ENCODE measurements around the gene CFTR. TPM values are rescaled to one million over a fixed set of nuclear protein-coding genes. Genes with fewer than 3 reads are reported as not detected.

CFTR gene
- total RNA-seq, 2 donors from 2014 or later, result 121 to 127 TPM

GRCh38 chr7:117530390-117530789 lies 50.6 kb downstream of the CFTR start:
- Histone ChIP-seq H3K36me3 (no peaks in the 10 kb centered on the region), H3K27ac (peak overlapping the region; percentile 42), H3K4me1 (peaks cover 2% of the 10 kb centered on the region), H3K27me3 (no peaks in the 10 kb centered on the region), H3K4me3 (no peak overlapping the region), H3K9me3 (no peaks in the 10 kb centered on the region), H3K9ac (ENCODE audit: low read depth in 2 of 2, low read length in 2 of 2) (no peak overlapping the region)
- TF ChIP-seq, protein P1, sequence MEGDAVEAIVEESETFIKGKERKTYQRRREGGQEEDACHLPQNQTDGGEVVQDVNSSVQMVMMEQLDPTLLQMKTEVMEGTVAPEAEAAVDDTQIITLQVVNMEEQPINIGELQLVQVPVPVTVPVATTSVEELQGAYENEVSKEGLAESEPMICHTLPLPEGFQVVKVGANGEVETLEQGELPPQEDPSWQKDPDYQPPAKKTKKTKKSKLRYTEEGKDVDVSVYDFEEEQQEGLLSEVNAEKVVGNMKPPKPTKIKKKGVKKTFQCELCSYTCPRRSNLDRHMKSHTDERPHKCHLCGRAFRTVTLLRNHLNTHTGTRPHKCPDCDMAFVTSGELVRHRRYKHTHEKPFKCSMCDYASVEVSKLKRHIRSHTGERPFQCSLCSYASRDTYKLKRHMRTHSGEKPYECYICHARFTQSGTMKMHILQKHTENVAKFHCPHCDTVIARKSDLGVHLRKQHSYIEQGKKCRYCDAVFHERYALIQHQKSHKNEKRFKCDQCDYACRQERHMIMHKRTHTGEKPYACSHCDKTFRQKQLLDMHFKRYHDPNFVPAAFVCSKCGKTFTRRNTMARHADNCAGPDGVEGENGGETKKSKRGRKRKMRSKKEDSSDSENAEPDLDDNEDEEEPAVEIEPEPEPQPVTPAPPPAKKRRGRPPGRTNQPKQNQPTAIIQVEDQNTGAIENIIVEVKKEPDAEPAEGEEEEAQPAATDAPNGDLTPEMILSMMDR (IDR thresholded peaks at IDR 0.05), result no peak
- intact Hi-C loops (cut with DNase I), result no loop called here
- no peak for DNase-seq

- Histone ChIP-seq H3K36me3 (no peaks in the 10 kb centered on the region), H3K4me3 (no peak overlapping the region), H3K9ac (ENCODE audit: low read depth in 2 of 2, low read length in 2 of 2) (no peak overlapping the region), H3K4me1 (peaks cover 2% of the 10 kb centered on the region), H3K27ac (peak overlapping the region; percentile 47), H3K27me3 (no peaks in the 10 kb centered on the region), H3K9me3 (no peaks in the 10 kb centered on the region)
- intact Hi-C loops (cut with DNase I), result no loop called here
- DNase-seq, result no peak
- TF ChIP-seq, protein P1 (IDR thresholded peaks at IDR 0.05), result no peak
Observed at GRCh38 chr7:117531595-117532244, 51.9 kb downstream of the CFTR start.

DNA sequence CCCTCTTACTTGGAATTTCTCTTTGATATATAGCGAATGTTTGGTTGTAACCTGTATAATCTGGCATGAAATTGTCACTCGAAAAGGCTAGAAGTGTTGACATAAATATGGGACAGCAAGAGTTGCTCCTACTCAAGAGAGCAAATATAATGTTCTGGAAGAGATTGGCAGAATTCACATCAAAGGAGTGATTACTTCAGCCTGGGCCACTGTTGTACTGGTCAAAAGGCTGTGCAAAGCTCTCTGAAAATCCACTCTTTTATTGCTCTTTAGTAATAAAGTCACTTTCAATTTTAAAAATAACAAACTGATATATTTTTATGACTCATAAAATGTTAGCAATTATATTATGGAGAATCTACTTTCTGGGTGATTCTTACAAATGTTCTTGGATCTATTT lies 58.2 kb downstream of the CFTR start:
- no peak for DNase-seq
- Histone ChIP-seq H3K4me3 (no peak overlapping the region), H3K4me1 (no peaks in the 10 kb centered on the region), H3K9ac (ENCODE audit: low read depth in 2 of 2, low read length in 2 of 2) (no peak overlapping the region), H3K36me3 (no peaks in the 10 kb centered on the region), H3K9me3 (no peaks in the 10 kb centered on the region), H3K27ac (peak overlapping the region; percentile 52), H3K27me3 (no peaks in the 10 kb centered on the region)
- intact Hi-C loops (cut with DNase I), result no loop called here
- TF ChIP-seq, protein P1 (IDR thresholded peaks at IDR 0.05), result no peak

DNA sequence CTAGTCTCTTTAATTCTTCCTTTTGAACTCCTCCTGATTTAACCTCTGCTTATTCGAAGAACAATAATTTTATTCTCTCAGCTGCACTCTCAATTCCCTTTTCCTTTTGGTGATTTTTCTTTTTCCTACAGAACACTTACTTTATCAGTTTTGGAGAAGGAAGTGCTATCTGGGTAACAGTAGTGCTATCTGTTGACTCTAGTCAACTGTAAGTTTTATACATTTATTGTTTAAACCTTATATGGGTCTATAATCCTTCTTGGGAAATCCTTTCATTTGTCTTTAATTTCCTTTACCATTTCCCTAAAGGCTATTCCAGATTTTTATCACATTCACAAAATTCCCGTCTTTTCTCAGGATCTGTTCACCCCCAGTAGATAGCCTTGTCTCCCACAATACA lies 64.2 kb downstream of the CFTR start:
- no peaks in the 10 kb centered on the region for H3K27me3 ChIP-seq
- no peak overlapping the region for H3K9ac ChIP-seq (ENCODE audit: low read depth in 2 of 2, low read length in 2 of 2)
- no peaks in the 10 kb centered on the region for H3K9me3 ChIP-seq
- H3K4me1 ChIP-seq, result no peaks in the 10 kb centered on the region
- H3K27ac ChIP-seq, result peak overlapping the region; percentile 43
- no peaks in the 10 kb centered on the region for H3K36me3 ChIP-seq
- TF ChIP-seq, protein P1 (IDR thresholded peaks at IDR 0.05), result no peak
- DNase-seq, result no peak
- no peak overlapping the region for H3K4me3 ChIP-seq
- intact Hi-C loops (cut with DNase I), result no loop called here

DNA sequence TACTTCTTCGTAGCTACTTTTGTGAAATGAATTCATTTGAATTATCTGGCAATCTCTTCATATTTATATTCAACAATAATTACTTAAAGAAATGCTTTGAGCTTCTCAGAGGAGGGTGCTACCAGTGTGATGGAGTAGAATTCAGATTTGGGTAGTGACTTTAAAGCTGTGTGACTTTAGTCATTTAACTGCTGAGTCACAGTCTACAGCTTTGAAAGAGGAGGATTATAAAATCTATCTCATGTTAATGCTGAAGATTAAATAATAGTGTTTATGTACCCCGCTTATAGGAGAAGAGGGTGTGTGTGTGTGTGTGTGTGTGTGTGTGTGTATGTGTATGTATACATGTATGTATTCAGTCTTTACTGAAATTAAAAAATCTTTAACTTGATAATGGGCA lies 68.2 kb downstream of the CFTR start:
- H3K9me3 ChIP-seq, result no peaks in the 10 kb centered on the region
- H3K4me1 ChIP-seq, result no peaks in the 10 kb centered on the region
- H3K9ac ChIP-seq (ENCODE audit: low read depth in 2 of 2, low read length in 2 of 2), result no peak overlapping the region
- H3K4me3 ChIP-seq, result no peak overlapping the region
- intact Hi-C loops (cut with DNase I), result no loop called here
- no peaks in the 10 kb centered on the region for H3K27me3 ChIP-seq
- TF ChIP-seq, protein P1 (IDR thresholded peaks at IDR 0.05), result no peak
- no peak for DNase-seq
- H3K27ac ChIP-seq, result no peak overlapping the region
- H3K36me3 ChIP-seq, result peaks cover 5% of the 10 kb centered on the region

Measured in colonic mucosa (tissue), 4 donors.